Endothelial cell of umbilical vein (primary cell): Measurements from ENCODE around the gene CBLB. TPM values are rescaled to one million over a fixed set of nuclear protein-coding genes. Genes with fewer than 3 reads are reported as not detected.

ENCODE experiments used
- BruUV-seq: library from RNA; stranded (reverse); fragments of 400-500 nt; replicated peaks from 2 replicates; lab custom pipeline; 2021; lab: Mats Ljungman, UMichigan
- CTCF ChIA-PET: fragments of 300-600, 350-600 bp; sonication (Branson Sonifier 250); formaldehyde crosslinking; loops from one replicate; lab custom pipeline; 2021; ENCODE audit warnings: antibody characterized with exemption, inconsistent platforms; lab: Charles Lee
- POLR2A ChIA-PET: fragments of 300-600, 350-600 bp; sonication (Branson Sonifier 250); formaldehyde crosslinking; loops from one replicate; lab custom pipeline; 2021; ENCODE audit warnings: antibody characterized with exemption, inconsistent platforms; lab: Charles Lee
- DNase-seq: peaks from one replicate; pipeline ENCODE4 v3.0.0-alpha.2; 2011; ENCODE audit warnings: low read depth, low spot score
- FAIRE-seq: peaks from 2 replicates; lab custom pipeline; 2011; peaks lifted over from hg19 to GRCh38; lab: Jason Lieb, UNC
- H2AFZ ChIP-seq: 2 replicates; pipeline ENCODE4 v1.6.0; 2012; ENCODE audit warnings: low read depth, low read length, control low read depth, inconsistent platforms
- H3K27ac ChIP-seq: 2 replicates; pipeline ENCODE4 v1.5.1; 2011; ENCODE audit warnings: low read depth, mild to moderate bottlenecking, control low read depth, low read length, moderate library complexity; ENCODE audit not compliant: insufficient read depth
- H3K27me3 ChIP-seq, 2 experiments: 2 replicates each; pipeline versions ENCODE4 v1.6.0 to v1.6.1; 2011; ENCODE audit warnings: low read length in 2 of 2, mixed read lengths in 1 of 2; ENCODE audit not compliant: control insufficient read depth in 2 of 2, insufficient read depth in 2 of 2
- H3K36me3 ChIP-seq, 2 experiments: 2 replicates in 1 of 2; 3 replicates in 1 of 2; pipeline ENCODE4 v1.5.1; 2011; ENCODE audit warnings: low read length in 2 of 2, mild to moderate bottlenecking in 1 of 2, moderate library complexity in 1 of 2; ENCODE audit not compliant: control insufficient read depth in 2 of 2, insufficient read depth in 2 of 2; ENCODE audit errors: extremely low read depth in 1 of 2
- H3K4me1 ChIP-seq: 3 replicates; pipeline ENCODE4 v1.5.1; 2011; ENCODE audit warnings: mild to moderate bottlenecking, low read length; ENCODE audit not compliant: control insufficient read depth, insufficient read depth; ENCODE audit errors: extremely low read depth
- H3K4me2 ChIP-seq: 2 replicates; pipeline ENCODE4 v1.6.1; 2011; ENCODE audit warnings: low read length, control low read depth, mixed read lengths; ENCODE audit not compliant: insufficient read depth
- H3K4me3 ChIP-seq, 3 experiments: fragments of 200-600 bp in 1 of 3; sonication (generic), shearing (Covaris generic) in 1 of 3; replicated peaks in 1 of 3; 2 replicates each; pipeline ENCODE4 v1.5.1; 2011 to 2016; ENCODE audit warnings: control low read depth in 3 of 3, low read length in 3 of 3, mild to moderate bottlenecking in 2 of 3, inconsistent platforms in 1 of 3, low read depth in 1 of 3, moderate library complexity in 1 of 3; ENCODE audit not compliant: insufficient read depth in 1 of 3
- H3K79me2 ChIP-seq: 2 replicates; pipeline ENCODE4 v1.6.0; 2012; ENCODE audit warnings: low read length, inconsistent platforms; ENCODE audit not compliant: control insufficient read depth, insufficient read depth
- H3K9ac ChIP-seq: replicated peaks from 2 replicates; pipeline ENCODE3; 2011; ENCODE audit warnings: low read length, control low read depth; ENCODE audit not compliant: insufficient read depth; ENCODE audit errors: extremely low read depth
- H3K9me1 ChIP-seq: replicated peaks from 3 replicates; pipeline ENCODE4 v1.6.0; 2011; ENCODE audit warnings: mild to moderate bottlenecking, low read length; ENCODE audit not compliant: control insufficient read depth, insufficient read depth; ENCODE audit errors: extremely low read depth
- H3K9me3 ChIP-seq: replicated peaks from 2 replicates; pipeline ENCODE4 v1.5.1; 2012; ENCODE audit warnings: low read length, inconsistent platforms; ENCODE audit not compliant: control insufficient read depth, insufficient read depth
- H4K20me1 ChIP-seq: replicated peaks from 2 replicates; pipeline ENCODE3; 2011; ENCODE audit warnings: mild to moderate bottlenecking, low read length; ENCODE audit not compliant: control insufficient read depth, insufficient read depth; ENCODE audit errors: extremely low read depth
- EZH2 ChIP-seq: IDR thresholded peaks from 2 replicates; pipeline ENCODE4 v1.6.1; 2012; ENCODE audit warnings: borderline replicate concordance, low read depth, mild to moderate bottlenecking, moderate library complexity, low read length, inconsistent platforms; ENCODE audit not compliant: severe bottlenecking
- FOS ChIP-seq: IDR thresholded peaks from 2 replicates; pipeline ENCODE4 v1.6.1; 2011; ENCODE audit warnings: mild to moderate bottlenecking, low read length, moderate library complexity, borderline replicate concordance; ENCODE audit not compliant: insufficient read depth
- GATA2 ChIP-seq: IDR thresholded peaks from 2 replicates; pipeline ENCODE4 v1.7.0; 2011; ENCODE audit warnings: low read depth, mild to moderate bottlenecking, moderate library complexity, mixed read lengths, low read length; ENCODE audit not compliant: insufficient read length, insufficient read depth
- JUN ChIP-seq: IDR thresholded peaks from 2 replicates; pipeline ENCODE4 v1.6.1; 2011; ENCODE audit warnings: borderline replicate concordance, low read depth; ENCODE audit not compliant: insufficient read length, insufficient read depth
- MAX ChIP-seq: IDR thresholded peaks from 2 replicates; pipeline ENCODE4 v1.6.1; 2011; ENCODE audit not compliant: insufficient read depth, insufficient read length
- MYC ChIP-seq: IDR thresholded peaks from one replicate; pipeline ENCODE4 v1.6.1; 2011; ENCODE audit warnings: mild to moderate bottlenecking, low read depth, low read length
- POLR2A ChIP-seq: IDR thresholded peaks from 2 replicates; pipeline ENCODE4 v1.6.1; 2012; ENCODE audit warnings: low read depth, mild to moderate bottlenecking, control low read depth, low read length
- POLR2AphosphoS5 ChIP-seq: IDR thresholded peaks from 2 replicates; pipeline ENCODE4 v1.6.1; 2012; ENCODE audit warnings: low read depth, mild to moderate bottlenecking, control low read depth, low read length, moderate library complexity; ENCODE audit not compliant: insufficient read depth
- dilution Hi-C: fragments of 300-500 bp; cut with MboI; formaldehyde crosslinking; loops from one replicate; pipeline ENCODE4 v1.15.0; 2019; ENCODE audit warnings: low sequenced_read_pairs; ENCODE audit not compliant: extremely low pct_ligation_motif_present
- intact Hi-C: fragments of 100-400 bp; cut with micrococcal nuclease; formaldehyde crosslinking; loops from one replicate; pipeline ENCODE4 v1.10.0; 2022
- polyA plus RNA-seq, 4 experiments: library from polyadenylated mRNA; depleted of rRNA in 3 of 4; stranded (reverse) in 3 of 4; unstranded in 1 of 4; fragments of >200 nt; gene quantifications; 2 replicates each; pipeline versions ENCODE4 v1.2.1 to v1.2.3, GENCODE V29; 2011 to 2012; ENCODE audit warnings: missing spikeins in 1 of 4
- total RNA-seq: library from RNA; stranded (reverse); gene quantifications from 2 replicates; pipeline ENCODE4 v1.2.3, GENCODE V29; 2021
- TF ChIP-seq, protein P1 (sequence below), 2 donors: IDR thresholded peaks; 1 replicate in 1 of 2; 2 replicates in 1 of 2; pipeline ENCODE4 v1.5.1; 2011; ENCODE audit warnings: low read length in 2 of 2, mild to moderate bottlenecking in 2 of 2, moderate library complexity in 2 of 2, control low read depth in 1 of 2, inconsistent platforms in 1 of 2, low read depth in 1 of 2; ENCODE audit not compliant: insufficient read depth in 1 of 2; ENCODE audit errors: extremely low read depth in 1 of 2

CBLB gene
- total and polyA plus RNA-seq, 2 donors (not counting 3 experiments of a cell fraction or from before 2014, with no cell fraction given), result 17.8 to 39.6 TPM

DNA sequence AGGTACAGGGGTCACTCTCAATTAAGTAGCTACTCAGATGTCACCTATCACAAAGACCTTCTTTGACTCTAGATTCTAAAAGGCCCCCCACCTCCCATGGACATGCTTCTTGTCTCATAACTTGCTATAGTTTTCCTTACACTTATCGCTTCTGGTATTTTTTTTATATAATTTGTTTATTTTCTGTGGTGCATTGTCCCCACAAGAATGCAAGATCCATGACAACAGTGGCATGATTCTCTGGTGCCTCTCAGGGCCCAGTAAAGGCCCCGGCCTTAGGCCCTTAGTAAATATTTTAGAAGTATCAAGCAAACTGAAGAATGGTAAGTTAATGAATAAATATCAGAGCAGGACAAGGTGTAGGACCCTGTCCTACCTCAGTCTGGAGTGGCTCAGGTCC, 248.6 kb downstream of the CBLB start:
- no peak for TF ChIP-seq EZH2
- TF ChIP-seq FOS, result no peak
- TF ChIP-seq POLR2AphosphoS5, result no peak
- TF ChIP-seq POLR2A, result no peak
- no peak for TF ChIP-seq MAX
- no peak for TF ChIP-seq MYC
- TF ChIP-seq GATA2, result no peak
- no peak for TF ChIP-seq JUN
- TF ChIP-seq, protein P1, sequence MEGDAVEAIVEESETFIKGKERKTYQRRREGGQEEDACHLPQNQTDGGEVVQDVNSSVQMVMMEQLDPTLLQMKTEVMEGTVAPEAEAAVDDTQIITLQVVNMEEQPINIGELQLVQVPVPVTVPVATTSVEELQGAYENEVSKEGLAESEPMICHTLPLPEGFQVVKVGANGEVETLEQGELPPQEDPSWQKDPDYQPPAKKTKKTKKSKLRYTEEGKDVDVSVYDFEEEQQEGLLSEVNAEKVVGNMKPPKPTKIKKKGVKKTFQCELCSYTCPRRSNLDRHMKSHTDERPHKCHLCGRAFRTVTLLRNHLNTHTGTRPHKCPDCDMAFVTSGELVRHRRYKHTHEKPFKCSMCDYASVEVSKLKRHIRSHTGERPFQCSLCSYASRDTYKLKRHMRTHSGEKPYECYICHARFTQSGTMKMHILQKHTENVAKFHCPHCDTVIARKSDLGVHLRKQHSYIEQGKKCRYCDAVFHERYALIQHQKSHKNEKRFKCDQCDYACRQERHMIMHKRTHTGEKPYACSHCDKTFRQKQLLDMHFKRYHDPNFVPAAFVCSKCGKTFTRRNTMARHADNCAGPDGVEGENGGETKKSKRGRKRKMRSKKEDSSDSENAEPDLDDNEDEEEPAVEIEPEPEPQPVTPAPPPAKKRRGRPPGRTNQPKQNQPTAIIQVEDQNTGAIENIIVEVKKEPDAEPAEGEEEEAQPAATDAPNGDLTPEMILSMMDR (IDR thresholded peaks at IDR 0.05; ENCODE audit: extremely low read depth in 1 of 2, insufficient read depth in 1 of 2, low read depth in 1 of 2, low read length in 2 of 2), result no peak
- Histone ChIP-seq H3K4me2 (no peak overlapping the region), H4K20me1 (no peaks in the 10 kb centered on the region), H3K9ac (no peak overlapping the region), H3K9me1 (no peaks in the 10 kb centered on the region), H3K36me3 (no peaks in the 10 kb centered on the region), H3K79me2 (no peaks in the 10 kb centered on the region), H3K27me3 (no peaks in the 10 kb centered on the region), H2AFZ (no peak overlapping the region), H3K9me3 (no peaks in the 10 kb centered on the region), H3K4me1 (no peaks in the 10 kb centered on the region), H3K27ac (no peak overlapping the region), H3K4me3 (no peak overlapping the region)
- BruUV-seq, result no TSS peak
- ChIA-PET POLR2A (no interaction called here), CTCF (no interaction called here)
- FAIRE-seq, result no peak
- dilution Hi-C loops (no loop called here), intact Hi-C loops (no loop called here)
- DNase-seq, result no peak
